SK-N-SH (cell line): Measurements from ENCODE around the gene KLK2. TPM values are rescaled to one million over a fixed set of nuclear protein-coding genes. Genes with fewer than 3 reads are reported as not detected.

Source experiments
- CTCF ChIA-PET: fragments of 300-600, 350-600 bp; formaldehyde crosslinking; extraction: SDS; loops from one replicate; lab custom pipeline; 2021; lab: Yijun Ruan, JAX
- POLR2A ChIA-PET: fragments of 350-600 bp; sonication (Branson Sonifier 250); formaldehyde crosslinking; extraction: SDS; loops from one replicate; lab custom pipeline; 2020; ENCODE audit warnings: antibody characterized with exemption, inconsistent platforms; lab: Yijun Ruan, JAX
- DNase-seq: peaks from one replicate; pipeline ENCODE4 v3.0.0; 2012
- H2AFZ ChIP-seq: fragments of 200-600 bp; sonication (generic); 2 replicates; pipeline ENCODE4 v1.8.1; 2016; ENCODE audit warnings: antibody characterized with exemption, mild to moderate bottlenecking, low read depth
- H3F3A ChIP-seq: fragments of 200-600 bp; sonication (generic); replicated peaks from 2 replicates; pipeline ENCODE3; 2016; ENCODE audit warnings: antibody characterized with exemption, mild to moderate bottlenecking; ENCODE audit not compliant: insufficient read depth
- H3K27ac ChIP-seq, 2 experiments: fragments of 200-500 bp in 1 of 2; fragments of 200-600 bp in 1 of 2; sonication (Bioruptor generic) in 1 of 2; sonication (generic), shearing (Covaris generic) in 1 of 2; 2 replicates each; pipeline versions ENCODE4 v1.5.1 to v1.6.1; 2014 to 2016; ENCODE audit warnings: low read depth in 2 of 2, inconsistent platforms in 1 of 2, low read length in 1 of 2, mild to moderate bottlenecking in 1 of 2, mixed read lengths in 1 of 2
- H3K27me3 ChIP-seq: fragments of 200-600 bp; sonication (generic), shearing (Covaris generic); 2 replicates; pipeline ENCODE4 v1.6.1; 2016; ENCODE audit warnings: mixed run types; ENCODE audit not compliant: insufficient read depth
- H3K36me3 ChIP-seq, 2 experiments: fragments of 200-500 bp in 1 of 2; fragments of 200-600 bp in 1 of 2; sonication (Bioruptor generic) in 1 of 2; sonication (generic) in 1 of 2; replicated peaks in 1 of 2; 2 replicates each; pipeline versions ENCODE3 to v1.5.1; 2014 to 2016; ENCODE audit warnings: low read length in 1 of 2, mild to moderate bottlenecking in 1 of 2; ENCODE audit not compliant: insufficient read depth in 2 of 2, control insufficient read depth in 1 of 2
- H3K4me1 ChIP-seq, 2 experiments: fragments of 200-500 bp in 1 of 2; fragments of 200-600 bp in 1 of 2; sonication (Bioruptor generic) in 1 of 2; sonication (generic), shearing (Covaris generic) in 1 of 2; 2 replicates each; pipeline versions ENCODE4 v1.5.1 to v1.6.1; 2014 to 2016; ENCODE audit warnings: low read depth in 1 of 2, low read length in 1 of 2, mixed run types in 1 of 2; ENCODE audit not compliant: insufficient read depth in 2 of 2, control insufficient read depth in 1 of 2
- H3K4me2 ChIP-seq: fragments of 200-600 bp; sonication (generic), shearing (Covaris generic); 2 replicates; pipeline ENCODE4 v1.6.1; 2017; ENCODE audit warnings: mixed run types
- H3K4me3 ChIP-seq, 2 experiments: fragments of 200-500 bp in 1 of 2; fragments of 200-600 bp in 1 of 2; sonication (Bioruptor generic) in 1 of 2; sonication (generic), shearing (Covaris generic) in 1 of 2; 2 replicates each; pipeline versions ENCODE4 v1.5.1 to v1.8.1; 2014 to 2016; ENCODE audit warnings: low read depth in 2 of 2, inconsistent platforms in 1 of 2, low read length in 1 of 2, mild to moderate bottlenecking in 1 of 2, mixed read lengths in 1 of 2, moderate library complexity in 1 of 2
- H3K79me2 ChIP-seq: fragments of 200-600 bp; sonication (generic); 2 replicates; pipeline ENCODE4 v1.8.1; 2017; ENCODE audit warnings: mild to moderate bottlenecking; ENCODE audit not compliant: insufficient read depth
- H3K9ac ChIP-seq: fragments of 200-600 bp; sonication (generic); 2 replicates; pipeline ENCODE4 v1.6.1; 2017; ENCODE audit warnings: mixed run types
- H3K9me2 ChIP-seq: fragments of 200-600 bp; sonication (generic); 2 replicates; pipeline ENCODE4 v1.6.1; 2017; ENCODE audit warnings: mixed run types
- H3K9me3 ChIP-seq: fragments of 200-600 bp; sonication (generic); 2 replicates; pipeline ENCODE4 v1.6.1; 2017; ENCODE audit warnings: mixed run types, mild to moderate bottlenecking, moderate library complexity
- H4K20me1 ChIP-seq: fragments of 200-600 bp; sonication (generic); 2 replicates; pipeline ENCODE4 v1.6.1; 2017; ENCODE audit warnings: mild to moderate bottlenecking, mixed run types; ENCODE audit not compliant: insufficient read depth
- CHD2 ChIP-seq: fragments of 150-350 bp; IDR thresholded peaks from 2 replicates; pipeline ENCODE4 v1.6.1; 2018; ENCODE audit warnings: low read length; ENCODE audit not compliant: partially characterized antibody
- ELF1 ChIP-seq: IDR thresholded peaks from 2 replicates; pipeline ENCODE4 v1.4.0; 2012
- EP300 ChIP-seq, 2 experiments: IDR thresholded peaks; 2 replicates each; pipeline versions ENCODE4 v1.4.0 to v1.6.1; 2012; ENCODE audit warnings: borderline replicate concordance in 1 of 2, low read depth in 1 of 2, low read length in 1 of 2
- EZH2phosphoT487 ChIP-seq: fragments of 200-600 bp; sonication (generic); IDR thresholded peaks from 2 replicates; pipeline ENCODE4 v1.6.1; 2017; ENCODE audit warnings: low read depth, mixed run types, mild to moderate bottlenecking, antibody characterized with exemption, moderate library complexity, borderline replicate concordance
- FOXM1 ChIP-seq: IDR thresholded peaks from 2 replicates; pipeline ENCODE4 v1.4.0; 2012; ENCODE audit warnings: low read depth, mild to moderate bottlenecking
- GABPA ChIP-seq: IDR thresholded peaks from 2 replicates; pipeline ENCODE4 v1.4.0; 2012; ENCODE audit warnings: low read depth, mild to moderate bottlenecking
- MXI1 ChIP-seq: IDR thresholded peaks from 2 replicates; pipeline ENCODE4 v1.6.1; 2012; ENCODE audit warnings: mild to moderate bottlenecking, low read depth, low read length, improper control_type of control experiment
- NRF1 ChIP-seq: IDR thresholded peaks from 2 replicates; pipeline ENCODE4 v1.6.1; 2012; ENCODE audit warnings: low read depth, mild to moderate bottlenecking, low read length
- POLR2AphosphoS5 ChIP-seq: IDR thresholded peaks from 2 replicates; pipeline ENCODE4 v1.6.1; 2012; ENCODE audit warnings: low read depth, low read length
- RAD21 ChIP-seq: IDR thresholded peaks from 2 replicates; pipeline ENCODE4 v1.6.1; 2012; ENCODE audit warnings: mild to moderate bottlenecking, low read length
- RCOR1 ChIP-seq: fragments of 150-350 bp; IDR thresholded peaks from 2 replicates; pipeline ENCODE4 v1.6.1; 2017; ENCODE audit warnings: antibody characterized with exemption, low read length
- RXRA ChIP-seq: IDR thresholded peaks from 2 replicates; pipeline ENCODE4 v1.4.0; 2012; ENCODE audit warnings: low read depth, mild to moderate bottlenecking, borderline replicate concordance
- TAF1 ChIP-seq: IDR thresholded peaks from 2 replicates; pipeline ENCODE4 v1.6.1; 2012; ENCODE audit warnings: low read depth, mild to moderate bottlenecking, low read length, moderate library complexity, borderline replicate concordance
- TCF12 ChIP-seq: IDR thresholded peaks from 2 replicates; pipeline ENCODE4 v1.4.0; 2012
- TEAD4 ChIP-seq: IDR thresholded peaks from 2 replicates; pipeline ENCODE4 v1.4.0; 2012; ENCODE audit warnings: mild to moderate bottlenecking, borderline replicate concordance; ENCODE audit not compliant: insufficient read depth
- YY1 ChIP-seq: IDR thresholded peaks from 2 replicates; pipeline ENCODE4 v1.4.0; 2012; ENCODE audit warnings: low read depth, mild to moderate bottlenecking
- WGBS: methylation state at CpG from one replicate; pipeline ENCODE4 v1.1.6; 2017; ENCODE audit warnings: low lambda C conversion rate; 5-methylcytosine and 5-hydroxymethylcytosine counted together
- polyA plus RNA-seq, 3 experiments: library from polyadenylated mRNA; depleted of rRNA; stranded (reverse); fragments of >200 nt; gene quantifications; 2 replicates each; pipeline ENCODE4 v1.2.3, GENCODE V29; 2012
- TF ChIP-seq, protein P1 (sequence below): IDR thresholded peaks from 2 replicates; pipeline ENCODE4 v1.4.0; 2012; ENCODE audit warnings: low read depth, borderline replicate concordance
- TF ChIP-seq, protein P2 (sequence below): IDR thresholded peaks from 2 replicates; pipeline ENCODE4 v1.4.0; 2012; ENCODE audit warnings: low read depth, borderline replicate concordance
- TF ChIP-seq, protein P3 (sequence below): IDR thresholded peaks from 2 replicates; pipeline ENCODE4 v1.6.1; 2012; ENCODE audit warnings: mild to moderate bottlenecking, low read depth, low read length, moderate library complexity

Gene KLK2
- polyA plus RNA-seq, 1 of the 3 experiments (the other 2 are of a cell fraction) = 0.15 TPM

DNA sequence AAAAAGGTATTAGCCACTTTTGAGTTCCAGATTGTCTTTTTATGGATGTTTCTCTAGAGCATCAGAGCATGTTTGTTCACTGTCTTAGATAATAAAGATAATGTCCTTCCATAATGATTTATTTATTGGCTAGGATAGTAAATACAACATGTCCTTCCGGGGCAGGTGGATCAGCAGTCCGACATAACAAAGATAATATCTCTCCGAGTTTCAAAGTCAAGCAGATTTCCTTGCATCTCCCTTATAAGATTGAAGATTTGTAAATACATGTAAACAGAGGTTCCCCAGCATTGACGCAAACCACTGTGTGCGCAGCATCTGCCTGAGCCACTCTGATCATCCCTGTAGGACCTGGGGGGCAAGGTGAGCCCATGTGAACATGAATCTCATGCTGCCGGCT lies 31.1 kb upstream of the KLK2 start (continued):
- TF ChIP-seq, protein P1, sequence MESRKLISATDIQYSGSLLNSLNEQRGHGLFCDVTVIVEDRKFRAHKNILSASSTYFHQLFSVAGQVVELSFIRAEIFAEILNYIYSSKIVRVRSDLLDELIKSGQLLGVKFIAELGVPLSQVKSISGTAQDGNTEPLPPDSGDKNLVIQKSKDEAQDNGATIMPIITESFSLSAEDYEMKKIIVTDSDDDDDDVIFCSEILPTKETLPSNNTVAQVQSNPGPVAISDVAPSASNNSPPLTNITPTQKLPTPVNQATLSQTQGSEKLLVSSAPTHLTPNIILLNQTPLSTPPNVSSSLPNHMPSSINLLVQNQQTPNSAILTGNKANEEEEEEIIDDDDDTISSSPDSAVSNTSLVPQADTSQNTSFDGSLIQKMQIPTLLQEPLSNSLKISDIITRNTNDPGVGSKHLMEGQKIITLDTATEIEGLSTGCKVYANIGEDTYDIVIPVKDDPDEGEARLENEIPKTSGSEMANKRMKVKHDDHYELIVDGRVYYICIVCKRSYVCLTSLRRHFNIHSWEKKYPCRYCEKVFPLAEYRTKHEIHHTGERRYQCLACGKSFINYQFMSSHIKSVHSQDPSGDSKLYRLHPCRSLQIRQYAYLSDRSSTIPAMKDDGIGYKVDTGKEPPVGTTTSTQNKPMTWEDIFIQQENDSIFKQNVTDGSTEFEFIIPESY = no peak
- TF ChIP-seq TAF1 = no peak
- no peak for TF ChIP-seq FOXM1
- no peak for TF ChIP-seq CHD2

DNA sequence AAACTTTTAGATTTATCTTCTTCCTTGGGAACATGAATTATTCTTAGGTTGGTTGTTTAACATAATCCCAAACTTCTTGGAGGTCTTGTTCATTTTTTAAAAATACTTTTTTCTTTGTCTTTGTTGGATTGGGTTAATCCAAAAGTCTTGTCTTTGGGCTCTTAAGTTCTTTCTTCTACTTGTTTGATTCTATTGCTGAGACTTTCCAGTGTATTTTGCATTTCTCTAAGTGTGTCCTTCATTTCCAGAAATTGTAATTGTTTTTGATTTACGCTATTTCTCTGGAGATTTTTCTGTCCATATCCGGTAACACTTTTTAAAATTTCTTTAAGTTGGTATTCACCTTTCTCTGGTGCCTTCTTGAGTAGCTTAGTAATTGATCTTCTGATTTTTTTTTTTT lies 30.0 kb upstream of the KLK2 start:
- Histone ChIP-seq H3K4me2 (no peak overlapping the region), H3K4me3 (no peak overlapping the region), H3K9ac (no peak overlapping the region), H3K27me3 (peaks cover 25% of the 10 kb centered on the region; the same call in 1 of the 2 replicates), H3K27ac (no peak overlapping the region), H2AFZ (no peak overlapping the region), H3K9me2 (no peaks in the 10 kb centered on the region), H3K4me1 (no peaks in the 10 kb centered on the region), H3F3A (no peaks in the 10 kb centered on the region), H3K36me3 (no peaks in the 10 kb centered on the region), H4K20me1 (no peaks in the 10 kb centered on the region), H3K9me3 (no peaks in the 10 kb centered on the region), H3K79me2 (no peaks in the 10 kb centered on the region)
- 27% methylated on average over 2 of the region's 2 CpGs for WGBS
- no peak for DNase-seq
- POLR2A ChIA-PET = no interaction called here
- CTCF ChIA-PET = interaction anchor here (0.5 kb wide), 1 partner anchor 275 kb away, joined by 3 read pairs; no protein-coding TSS in a partner anchor
- TF ChIP-seq RCOR1 = no peak
- TF ChIP-seq, protein P2, sequence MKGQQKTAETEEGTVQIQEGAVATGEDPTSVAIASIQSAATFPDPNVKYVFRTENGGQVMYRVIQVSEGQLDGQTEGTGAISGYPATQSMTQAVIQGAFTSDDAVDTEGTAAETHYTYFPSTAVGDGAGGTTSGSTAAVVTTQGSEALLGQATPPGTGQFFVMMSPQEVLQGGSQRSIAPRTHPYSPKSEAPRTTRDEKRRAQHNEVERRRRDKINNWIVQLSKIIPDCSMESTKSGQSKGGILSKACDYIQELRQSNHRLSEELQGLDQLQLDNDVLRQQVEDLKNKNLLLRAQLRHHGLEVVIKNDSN = no peak
- no peak for TF ChIP-seq POLR2AphosphoS5
- TF ChIP-seq RXRA = no peak
- TF ChIP-seq NRF1 = no peak
- no peak for TF ChIP-seq FOXM1
- no peak for TF ChIP-seq MXI1
- TF ChIP-seq YY1 = no peak
- no peak for TF ChIP-seq EZH2phosphoT487
- TF ChIP-seq ELF1 = no peak
- TF ChIP-seq, protein P1 = no peak
- TF ChIP-seq TCF12 = no peak
- no peak for TF ChIP-seq TEAD4
- TF ChIP-seq, protein P3, sequence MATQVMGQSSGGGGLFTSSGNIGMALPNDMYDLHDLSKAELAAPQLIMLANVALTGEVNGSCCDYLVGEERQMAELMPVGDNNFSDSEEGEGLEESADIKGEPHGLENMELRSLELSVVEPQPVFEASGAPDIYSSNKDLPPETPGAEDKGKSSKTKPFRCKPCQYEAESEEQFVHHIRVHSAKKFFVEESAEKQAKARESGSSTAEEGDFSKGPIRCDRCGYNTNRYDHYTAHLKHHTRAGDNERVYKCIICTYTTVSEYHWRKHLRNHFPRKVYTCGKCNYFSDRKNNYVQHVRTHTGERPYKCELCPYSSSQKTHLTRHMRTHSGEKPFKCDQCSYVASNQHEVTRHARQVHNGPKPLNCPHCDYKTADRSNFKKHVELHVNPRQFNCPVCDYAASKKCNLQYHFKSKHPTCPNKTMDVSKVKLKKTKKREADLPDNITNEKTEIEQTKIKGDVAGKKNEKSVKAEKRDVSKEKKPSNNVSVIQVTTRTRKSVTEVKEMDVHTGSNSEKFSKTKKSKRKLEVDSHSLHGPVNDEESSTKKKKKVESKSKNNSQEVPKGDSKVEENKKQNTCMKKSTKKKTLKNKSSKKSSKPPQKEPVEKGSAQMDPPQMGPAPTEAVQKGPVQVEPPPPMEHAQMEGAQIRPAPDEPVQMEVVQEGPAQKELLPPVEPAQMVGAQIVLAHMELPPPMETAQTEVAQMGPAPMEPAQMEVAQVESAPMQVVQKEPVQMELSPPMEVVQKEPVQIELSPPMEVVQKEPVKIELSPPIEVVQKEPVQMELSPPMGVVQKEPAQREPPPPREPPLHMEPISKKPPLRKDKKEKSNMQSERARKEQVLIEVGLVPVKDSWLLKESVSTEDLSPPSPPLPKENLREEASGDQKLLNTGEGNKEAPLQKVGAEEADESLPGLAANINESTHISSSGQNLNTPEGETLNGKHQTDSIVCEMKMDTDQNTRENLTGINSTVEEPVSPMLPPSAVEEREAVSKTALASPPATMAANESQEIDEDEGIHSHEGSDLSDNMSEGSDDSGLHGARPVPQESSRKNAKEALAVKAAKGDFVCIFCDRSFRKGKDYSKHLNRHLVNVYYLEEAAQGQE = no peak
- TF ChIP-seq EP300 (IDR thresholded peaks at IDR 0.05; ENCODE audit: borderline replicate concordance in 1 of 2, low read depth in 1 of 2, low read length in 1 of 2) = no peak
- no peak for TF ChIP-seq GABPA
- no peak for TF ChIP-seq RAD21
